ENCODE data around the gene USH1C. TPM values are rescaled to one million over a fixed set of nuclear protein-coding genes. Genes with fewer than 3 reads are reported as not detected.

USH1C gene
- total RNA-seq, 3 donors from 2014 or later (not counting 1 experiment from before 2014, with no cell fraction given) = not detected

DNA sequence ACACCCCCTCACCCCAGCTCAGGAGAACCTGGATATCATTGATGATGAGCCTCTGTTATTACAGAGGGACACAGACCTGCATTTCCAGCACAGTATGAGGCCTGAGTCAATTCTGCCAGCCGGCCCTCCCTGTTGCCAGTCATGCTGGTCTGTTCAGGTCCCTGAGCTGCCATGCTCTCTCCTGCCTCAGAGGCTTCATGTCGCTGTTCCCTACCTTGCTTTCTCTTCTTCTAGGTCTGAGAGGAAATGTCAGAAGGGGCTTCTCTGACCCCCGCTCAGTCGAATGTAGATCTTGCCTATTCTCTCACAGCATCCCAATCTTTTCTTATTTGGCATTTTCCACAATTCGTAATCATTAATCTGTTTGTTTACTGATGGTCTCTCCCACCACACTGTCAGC lies 45.7 kb downstream of the USH1C start:
- no peak overlapping the region for H3K27ac Mint-ChIP-seq
- no peak overlapping the region for H3K27ac ChIP-seq (ENCODE audit: low read length)

DNA sequence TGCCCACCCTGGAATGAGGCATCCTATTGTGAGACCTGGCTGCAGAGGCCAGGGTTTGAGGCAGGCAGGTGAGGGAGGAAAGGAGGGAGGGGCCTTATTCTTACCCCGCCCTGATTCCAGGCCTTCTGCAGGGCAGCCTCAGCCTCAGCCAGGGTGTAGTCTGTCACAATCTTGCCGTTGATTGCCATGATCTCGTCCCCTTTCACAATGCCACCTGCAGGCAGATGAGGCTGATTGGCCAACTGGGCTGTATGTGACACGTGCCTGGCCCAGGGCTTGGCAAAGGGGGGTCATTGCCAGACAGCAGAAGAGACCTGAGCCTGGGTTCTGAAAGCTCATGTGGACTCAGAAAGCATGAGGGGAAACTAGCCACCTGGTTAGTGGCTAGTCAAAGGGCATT lies 46.2 kb downstream of the USH1C start:
- Histone ChIP-seq H3K4me1 (ENCODE audit: control insufficient read depth, insufficient read depth, low read length) (no peaks in the 10 kb centered on the region), H3K4me3 (ENCODE audit: low read length) (no peak overlapping the region), H3K36me3 (ENCODE audit: control insufficient read depth, insufficient read depth, low read length) (no peaks in the 10 kb centered on the region), H3K27ac (ENCODE audit: low read length) (no peak overlapping the region), H3K27me3 (ENCODE audit: control insufficient read depth, insufficient read depth, low read length) (no peaks in the 10 kb centered on the region), H3K9me3 (ENCODE audit: control insufficient read depth, insufficient read depth, low read length) (no peaks in the 10 kb centered on the region)
- TF ChIP-seq, protein P1, sequence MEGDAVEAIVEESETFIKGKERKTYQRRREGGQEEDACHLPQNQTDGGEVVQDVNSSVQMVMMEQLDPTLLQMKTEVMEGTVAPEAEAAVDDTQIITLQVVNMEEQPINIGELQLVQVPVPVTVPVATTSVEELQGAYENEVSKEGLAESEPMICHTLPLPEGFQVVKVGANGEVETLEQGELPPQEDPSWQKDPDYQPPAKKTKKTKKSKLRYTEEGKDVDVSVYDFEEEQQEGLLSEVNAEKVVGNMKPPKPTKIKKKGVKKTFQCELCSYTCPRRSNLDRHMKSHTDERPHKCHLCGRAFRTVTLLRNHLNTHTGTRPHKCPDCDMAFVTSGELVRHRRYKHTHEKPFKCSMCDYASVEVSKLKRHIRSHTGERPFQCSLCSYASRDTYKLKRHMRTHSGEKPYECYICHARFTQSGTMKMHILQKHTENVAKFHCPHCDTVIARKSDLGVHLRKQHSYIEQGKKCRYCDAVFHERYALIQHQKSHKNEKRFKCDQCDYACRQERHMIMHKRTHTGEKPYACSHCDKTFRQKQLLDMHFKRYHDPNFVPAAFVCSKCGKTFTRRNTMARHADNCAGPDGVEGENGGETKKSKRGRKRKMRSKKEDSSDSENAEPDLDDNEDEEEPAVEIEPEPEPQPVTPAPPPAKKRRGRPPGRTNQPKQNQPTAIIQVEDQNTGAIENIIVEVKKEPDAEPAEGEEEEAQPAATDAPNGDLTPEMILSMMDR (IDR thresholded peaks at IDR 0.05) = no peak
- intact Hi-C loops (cut with micrococcal nuclease) = no loop called here
- Mint-ChIP-seq H3K4me1 (no peaks in the 10 kb centered on the region), H3K27me3 (ENCODE audit: low read depth in 2 of 2) (no peaks in the 10 kb centered on the region), H3K36me3 (no peaks in the 10 kb centered on the region), H3K4me3 (no peak overlapping the region), H3K9me3 (no peaks in the 10 kb centered on the region), H3K27ac (no peak overlapping the region)
- no peak for ATAC-seq
- WGBS (ENCODE audit: insufficient coverage) = 49% methylated on average over 4 of the region's 4 CpGs
- no peak for DNase-seq

More for the DNA sequence above, 45.7 kb downstream of the USH1C start:
- TF ChIP-seq, protein P1 (IDR thresholded peaks at IDR 0.05) = no peak
- ATAC-seq (no peak), DNase-seq (no peak)
- no peaks in the 10 kb centered on the region for H3K4me1 ChIP-seq (ENCODE audit: control insufficient read depth, insufficient read depth, low read length)
- 83% methylated on average over 5 of the region's 5 CpGs for WGBS (ENCODE audit: insufficient coverage)
- no peaks in the 10 kb centered on the region for H3K36me3 Mint-ChIP-seq
- intact Hi-C loops (cut with micrococcal nuclease) = no loop called here
- no peak overlapping the region for H3K4me3 Mint-ChIP-seq
- H3K4me1 Mint-ChIP-seq = no peaks in the 10 kb centered on the region
- no peak overlapping the region for H3K4me3 ChIP-seq (ENCODE audit: low read length)
- H3K9me3 Mint-ChIP-seq = no peaks in the 10 kb centered on the region
- no peaks in the 10 kb centered on the region for H3K27me3 ChIP-seq (ENCODE audit: control insufficient read depth, insufficient read depth, low read length)
- H3K9me3 ChIP-seq (ENCODE audit: control insufficient read depth, insufficient read depth, low read length) = no peaks in the 10 kb centered on the region
- no peaks in the 10 kb centered on the region for H3K36me3 ChIP-seq (ENCODE audit: control insufficient read depth, insufficient read depth, low read length)
- no peaks in the 10 kb centered on the region for H3K27me3 Mint-ChIP-seq (ENCODE audit: low read depth in 2 of 2)

DNA sequence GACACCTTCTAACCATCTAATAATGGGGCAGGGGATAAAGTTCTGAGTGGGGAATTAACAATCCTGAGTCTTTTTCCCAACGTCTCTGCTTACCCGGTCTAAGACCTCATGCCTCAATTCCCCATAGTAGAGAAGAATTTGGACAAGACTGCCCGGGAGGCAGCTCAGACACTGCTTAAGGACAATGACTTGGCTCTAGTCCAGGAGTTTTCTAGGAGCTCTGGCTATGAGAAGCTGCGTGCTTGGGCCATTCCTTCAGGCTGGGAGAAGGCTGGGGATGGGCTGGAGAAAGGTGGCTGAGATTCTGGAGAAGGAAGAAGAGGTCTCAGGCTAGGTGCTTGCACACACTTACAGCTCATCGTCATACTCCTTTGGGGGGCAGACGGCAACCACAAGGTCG lies 47.8 kb downstream of the USH1C start:
- Mint-ChIP-seq H3K9me3 (no peaks in the 10 kb centered on the region), H3K27me3 (ENCODE audit: low read depth in 2 of 2) (no peaks in the 10 kb centered on the region), H3K4me1 (no peaks in the 10 kb centered on the region), H3K4me3 (no peak overlapping the region), H3K27ac (no peak overlapping the region), H3K36me3 (no peaks in the 10 kb centered on the region)
- no peaks in the 10 kb centered on the region for H3K4me1 ChIP-seq (ENCODE audit: control insufficient read depth, insufficient read depth, low read length)
- no peaks in the 10 kb centered on the region for H3K27me3 ChIP-seq (ENCODE audit: control insufficient read depth, insufficient read depth, low read length)
- intact Hi-C loops (cut with micrococcal nuclease) = no loop called here
- WGBS (ENCODE audit: insufficient coverage) = 83% methylated on average over 7 of the region's 7 CpGs
- H3K4me3 ChIP-seq (ENCODE audit: low read length) = no peak overlapping the region
- H3K27ac ChIP-seq (ENCODE audit: low read length) = no peak overlapping the region
- no peak for ATAC-seq
- TF ChIP-seq, protein P1 (IDR thresholded peaks at IDR 0.05) = no peak
- no peaks in the 10 kb centered on the region for H3K36me3 ChIP-seq (ENCODE audit: control insufficient read depth, insufficient read depth, low read length)
- no peak for DNase-seq
- no peaks in the 10 kb centered on the region for H3K9me3 ChIP-seq (ENCODE audit: control insufficient read depth, insufficient read depth, low read length)

DNA sequence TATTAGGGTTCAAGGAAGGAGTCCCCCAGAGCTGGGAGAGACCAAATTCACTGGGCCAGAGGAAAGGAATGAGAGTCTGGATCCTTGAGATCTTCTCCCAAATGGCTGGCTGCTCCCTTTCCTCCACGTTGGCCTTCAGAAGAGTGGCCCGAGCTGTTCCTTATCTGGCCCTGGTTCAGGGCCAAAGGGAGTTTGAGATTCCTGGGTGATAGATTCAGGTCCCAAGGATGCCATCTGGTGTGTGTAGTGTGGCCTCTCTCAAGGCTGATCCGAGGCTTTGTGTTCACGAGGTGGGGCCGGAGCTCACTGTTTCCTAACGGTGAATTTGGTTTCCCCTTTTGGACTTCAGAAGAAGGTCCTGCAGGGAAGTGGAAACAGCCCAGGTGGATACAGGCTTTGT lies 50.2 kb downstream of the USH1C start:
- no peaks in the 10 kb centered on the region for H3K4me1 ChIP-seq (ENCODE audit: control insufficient read depth, insufficient read depth, low read length)
- Mint-ChIP-seq H3K27ac (no peak overlapping the region), H3K4me3 (no peak overlapping the region), H3K4me1 (no peaks in the 10 kb centered on the region), H3K36me3 (no peaks in the 10 kb centered on the region), H3K9me3 (no peaks in the 10 kb centered on the region), H3K27me3 (ENCODE audit: low read depth in 2 of 2) (peaks cover 4 to 6% of the 10 kb centered on the region in 2 donors)
- H3K9me3 ChIP-seq (ENCODE audit: control insufficient read depth, insufficient read depth, low read length) = no peaks in the 10 kb centered on the region
- ATAC-seq (no peak), DNase-seq (no peak)
- no peak overlapping the region for H3K27ac ChIP-seq (ENCODE audit: low read length)
- H3K36me3 ChIP-seq (ENCODE audit: control insufficient read depth, insufficient read depth, low read length) = no peaks in the 10 kb centered on the region
- WGBS (ENCODE audit: insufficient coverage) = 90% methylated on average over 6 of the region's 6 CpGs
- H3K27me3 ChIP-seq (ENCODE audit: control insufficient read depth, insufficient read depth, low read length) = no peaks in the 10 kb centered on the region
- intact Hi-C loops (cut with micrococcal nuclease) = no loop called here
- TF ChIP-seq, protein P1 (IDR thresholded peaks at IDR 0.05) = no peak
- H3K4me3 ChIP-seq (ENCODE audit: low read length) = no peak overlapping the region

Data from natural killer cell (primary cell).